K562 (cell line): Measurements from ENCODE around the gene SNAI1.

Experiments used
- HSF4 ChIP-seq: fragments of 250-450 bp; sonication (Bioruptor Pico); IDR thresholded peaks from 2 replicates; pipeline ENCODE4 v2.1.2; 2022; ENCODE audit warnings: mild to moderate bottlenecking, moderate library complexity, borderline replicate concordance
- ID3 ChIP-seq, 2 experiments: fragments of 250-450 bp in 1 of 2; fragments of 450-650 bp in 1 of 2; sonication (Bioruptor Pico) in 1 of 2; IDR thresholded peaks; 2 replicates each; pipeline versions ENCODE4 v1.6.1 to v1.8.0; 2016 to 2021; ENCODE audit warnings: mild to moderate bottlenecking in 2 of 2, moderate library complexity in 2 of 2, missing compliant biosample characterization in 1 of 2, missing genetic modification characterization in 1 of 2
- NFE2L1 ChIP-seq: fragments of 450-650 bp; IDR thresholded peaks from 2 replicates; pipeline ENCODE4 v1.6.1; 2016; ENCODE audit warnings: missing genetic modification characterization, low read depth, mild to moderate bottlenecking, missing compliant biosample characterization, moderate library complexity, borderline replicate concordance

GRCh38 chr20:49955167-49955566, 27.6 kb upstream of the SNAI1 start:
- TF ChIP-seq ID3 (CRISPR knock-in tag; IDR thresholded peaks at IDR 0.05): no peak
- no peak for TF ChIP-seq ID3 (tag; IDR thresholded peaks at IDR 0.05)
- TF ChIP-seq HSF4 (CRISPR knock-in tag): no peak
- TF ChIP-seq NFE2L1 (tag): no peak
